ENCODE data around the gene HKDC1. TPM values are rescaled to one million over a fixed set of nuclear protein-coding genes. Genes with fewer than 3 reads are reported as not detected.
"Not testable (repeated sequence)": the region's sequence is repeated elsewhere in the genome, so short reads cannot be mapped to it uniquely, and the experiment has no call there.

The HKDC1 gene
- total RNA-seq, 4 donors from 2014 or later, result 0.27 to 4.0 TPM; not detected in 2

- no peaks in the 10 kb centered on the region for H3K36me3 ChIP-seq
- no peak for TF ChIP-seq CTCF (IDR thresholded peaks at IDR 0.05)
- TF ChIP-seq POLR2A (IDR thresholded peaks at IDR 0.05), result no peak
- H3K27me3 ChIP-seq, result no peaks in the 10 kb centered on the region
- DNase-seq, result no peak
- no peaks in the 10 kb centered on the region for H3K9me3 ChIP-seq
- intact Hi-C loops (cut with DNase I; ENCODE audit: low total_unique reads), result no loop called here
- H3K27ac ChIP-seq, result no peak overlapping the region
- H3K4me1 ChIP-seq, result no peaks in the 10 kb centered on the region
- no peak overlapping the region for H3K4me3 ChIP-seq
These were observed 59.0 kb downstream of the HKDC1 start for GRCh38 chr10:69279110-69279509.

GRCh38 chr10:69281507-69282413, 61.6 kb downstream of the HKDC1 start:
- DNase-seq, result no peak
- intact Hi-C loops (cut with DNase I; ENCODE audit: low total_unique reads), result no loop called here
- no peak overlapping the region for H3K27ac ChIP-seq
- no peaks in the 10 kb centered on the region for H3K4me1 ChIP-seq
- TF ChIP-seq POLR2A (IDR thresholded peaks at IDR 0.05) (no peak), CTCF (IDR thresholded peaks at IDR 0.05) (no peak)
- no peaks in the 10 kb centered on the region for H3K9me3 ChIP-seq
- H3K36me3 ChIP-seq, result no peaks in the 10 kb centered on the region
- no peaks in the 10 kb centered on the region for H3K27me3 ChIP-seq
- no peak overlapping the region for H3K4me3 ChIP-seq

GRCh38 chr10:69284402-69284801, 64.3 kb downstream of the HKDC1 start:
- H3K9me3 ChIP-seq; DNase-seq; H3K4me1 ChIP-seq; H3K4me3 ChIP-seq; H3K27ac ChIP-seq; intact Hi-C loops (cut with DNase I; ENCODE audit: low total_unique reads); H3K27me3 ChIP-seq; H3K36me3 ChIP-seq: not testable (repeated sequence)

GRCh38 chr10:69285699-69286098, 65.6 kb downstream of the HKDC1 start:
- no peak for TF ChIP-seq CTCF (IDR thresholded peaks at IDR 0.05)
- TF ChIP-seq POLR2A (IDR thresholded peaks at IDR 0.05), result no peak
- Histone ChIP-seq H3K27ac (no peak overlapping the region), H3K4me3 (no peak overlapping the region), H3K36me3 (no peaks in the 10 kb centered on the region), H3K4me1 (no peaks in the 10 kb centered on the region), H3K9me3 (no peaks in the 10 kb centered on the region), H3K27me3 (no peaks in the 10 kb centered on the region)
- no peak for DNase-seq
- intact Hi-C loops (cut with DNase I; ENCODE audit: low total_unique reads), result no loop called here

- Histone ChIP-seq H3K4me3 (no peak overlapping the region), H3K36me3 (no peaks in the 10 kb centered on the region), H3K27me3 (no peaks in the 10 kb centered on the region), H3K27ac (no peak overlapping the region), H3K4me1 (no peaks in the 10 kb centered on the region), H3K9me3 (no peaks in the 10 kb centered on the region)
- intact Hi-C loops (cut with DNase I; ENCODE audit: low total_unique reads), result no loop called here
- DNase-seq, result no peak
- TF ChIP-seq CTCF (IDR thresholded peaks at IDR 0.05) (no peak), POLR2A (IDR thresholded peaks at IDR 0.05) (no peak)
These were observed 67.0 kb downstream of the HKDC1 start for GRCh38 chr10:69287181-69287580.
